K562 (cell line): ENCODE data around the gene ATP6V1F. TPM values are rescaled to one million over a fixed set of nuclear protein-coding genes. Genes with fewer than 3 reads are reported as not detected.

Experiments
- E2F3 ChIP-seq: fragments of 250-450 bp; sonication (Bioruptor Pico); IDR thresholded peaks from 2 replicates; pipeline ENCODE4 v1.4.0; 2020; ENCODE audit warnings: mild to moderate bottlenecking
- FOXA1 ChIP-seq: fragments of 450-650 bp; IDR thresholded peaks from 2 replicates; pipeline ENCODE4 v1.6.1; 2016; ENCODE audit warnings: mild to moderate bottlenecking, borderline replicate concordance
- FOXA3 ChIP-seq, 2 experiments: fragments of 450-650 bp in 1 of 2; sonication (generic) in 1 of 2; formaldehyde crosslinking; IDR thresholded peaks in 1 of 2; conservative IDR thresholded peaks in 1 of 2; 2 replicates each; pipeline versions ENCODE4 v1.4.0 to v1.8.0; 2020 to 2022; ENCODE audit warnings: mild to moderate bottlenecking in 2 of 2, missing genetic modification reagents in 1 of 2
- IRF2 ChIP-seq: sonication (generic); formaldehyde crosslinking; IDR thresholded peaks from 2 replicates; pipeline ENCODE4 v1.8.1; 2022; ENCODE audit warnings: mild to moderate bottlenecking, missing genetic modification reagents
- MTA1 ChIP-seq: fragments of 450-650 bp; IDR thresholded peaks from 2 replicates; pipeline ENCODE4 v1.6.1; 2017; ENCODE audit warnings: borderline replicate concordance
- NR2C2 ChIP-seq, 2 experiments: fragments of 200-800 bp in 1 of 2; sonication (Bioruptor generic) in 1 of 2; sonication (generic) in 1 of 2; formaldehyde crosslinking in 1 of 2; IDR thresholded peaks; 2 replicates each; pipeline versions ENCODE4 v1.6.1 to v1.8.0; 2016 to 2022; ENCODE audit warnings: mild to moderate bottlenecking in 1 of 2, missing compliant biosample characterization in 1 of 2, missing genetic modification characterization in 1 of 2, missing genetic modification reagents in 1 of 2
- PHF8 ChIP-seq: fragments of 200-600 bp; sonication (generic); IDR thresholded peaks from 2 replicates; pipeline ENCODE4 v1.6.1; 2012; ENCODE audit warnings: mixed run types, mild to moderate bottlenecking, inconsistent platforms, low read length, moderate library complexity, borderline replicate concordance
- RAD21 ChIP-seq, 2 experiments: fragments of 250-450 bp in 1 of 2; fragments of 450-650 bp in 1 of 2; sonication (Bioruptor Pico) in 1 of 2; formaldehyde crosslinking in 1 of 2; IDR thresholded peaks in 1 of 2; conservative IDR thresholded peaks in 1 of 2; 2 replicates each; pipeline versions ENCODE4 v1.4.0 to v1.8.0; 2020 to 2022; ENCODE audit warnings: mild to moderate bottlenecking in 2 of 2, moderate library complexity in 1 of 2
- RBM14 ChIP-seq: fragments of 200-400 bp; formaldehyde crosslinking; IDR thresholded peaks from 2 replicates; pipeline ENCODE4 v1.6.1; 2018; ENCODE audit warnings: low read depth, mild to moderate bottlenecking, low read length, moderate library complexity, borderline replicate concordance; ENCODE audit not compliant: insufficient read depth
- ZNF316 ChIP-seq: fragments of 450-650 bp; IDR thresholded peaks from 2 replicates; pipeline ENCODE4 v1.6.1; 2016
- ZNF436 ChIP-seq: fragments of 250-450, 450-650 bp; sonication (Bioruptor Pico); formaldehyde crosslinking; IDR thresholded peaks from 2 replicates; pipeline ENCODE4 v1.7.0; 2020; ENCODE audit warnings: mild to moderate bottlenecking
- polyA plus RNA-seq, 8 experiments: library from polyadenylated mRNA; depleted of rRNA in 4 of 8; stranded (reverse) in 5 of 8; unstranded in 3 of 8; fragments of >200 nt; fragmentation: Nextera tagmentation in 2 of 8; fragmentation: Illumina TruSeq in 1 of 8; extraction: Ambion mirVana in 2 of 8; extraction: Trizol in 1 of 8; gene quantifications; 2 replicates each; pipeline versions ENCODE4 v1.2.1 to v1.2.3, GENCODE V29; 2011 to 2014; ENCODE audit warnings: inconsistent platforms in 1 of 8, missing spikeins in 1 of 8
- total RNA-seq, 7 experiments: library from RNA; depleted of rRNA in 6 of 7; stranded (reverse); fragments of >200 nt in 6 of 7; fragmentation: Illumina TruSeq in 2 of 7; extraction: Trizol in 2 of 7; gene quantifications; 2 replicates each; pipeline versions ENCODE4 v1.2.1 to v1.2.3, GENCODE V29; 2011 to 2021; ENCODE audit warnings: low replicate concordance in 1 of 7
- TF ChIP-seq, protein P1 (sequence below), 3 experiments: IDR thresholded peaks in 2 of 3; conservative IDR thresholded peaks in 1 of 3; 2 replicates each; pipeline ENCODE4 v1.5.1; 2011 to 2012; ENCODE audit warnings: low read length in 3 of 3, mild to moderate bottlenecking in 3 of 3, control low read depth in 2 of 3, improper control_type of control experiment in 1 of 3, inconsistent platforms in 1 of 3, low read depth in 1 of 3, mixed read lengths in 1 of 3, moderate library complexity in 1 of 3; ENCODE audit not compliant: insufficient read depth in 2 of 3
- TF ChIP-seq, protein P2 (sequence below), 2 experiments: fragments of 450-650 bp; formaldehyde crosslinking in 1 of 2; IDR thresholded peaks; 2 replicates each; pipeline versions ENCODE4 v1.4.0 to v1.6.1; 2014 to 2020; ENCODE audit warnings: mild to moderate bottlenecking in 2 of 2, borderline replicate concordance in 1 of 2, low read depth in 1 of 2

The ATP6V1F gene
- total and polyA plus RNA-seq, 9 of the 15 experiments (the other 6 are each of a cell fraction or from before 2014, with no cell fraction given) = 206 to 1,123 (median 542) TPM

- TF ChIP-seq, protein P1, sequence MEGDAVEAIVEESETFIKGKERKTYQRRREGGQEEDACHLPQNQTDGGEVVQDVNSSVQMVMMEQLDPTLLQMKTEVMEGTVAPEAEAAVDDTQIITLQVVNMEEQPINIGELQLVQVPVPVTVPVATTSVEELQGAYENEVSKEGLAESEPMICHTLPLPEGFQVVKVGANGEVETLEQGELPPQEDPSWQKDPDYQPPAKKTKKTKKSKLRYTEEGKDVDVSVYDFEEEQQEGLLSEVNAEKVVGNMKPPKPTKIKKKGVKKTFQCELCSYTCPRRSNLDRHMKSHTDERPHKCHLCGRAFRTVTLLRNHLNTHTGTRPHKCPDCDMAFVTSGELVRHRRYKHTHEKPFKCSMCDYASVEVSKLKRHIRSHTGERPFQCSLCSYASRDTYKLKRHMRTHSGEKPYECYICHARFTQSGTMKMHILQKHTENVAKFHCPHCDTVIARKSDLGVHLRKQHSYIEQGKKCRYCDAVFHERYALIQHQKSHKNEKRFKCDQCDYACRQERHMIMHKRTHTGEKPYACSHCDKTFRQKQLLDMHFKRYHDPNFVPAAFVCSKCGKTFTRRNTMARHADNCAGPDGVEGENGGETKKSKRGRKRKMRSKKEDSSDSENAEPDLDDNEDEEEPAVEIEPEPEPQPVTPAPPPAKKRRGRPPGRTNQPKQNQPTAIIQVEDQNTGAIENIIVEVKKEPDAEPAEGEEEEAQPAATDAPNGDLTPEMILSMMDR (IDR thresholded peaks at IDR 0.05 in 2 of 3, conservative IDR thresholded peaks at IDR 0.05 in 1 of 3; ENCODE audit: insufficient read depth in 2 of 3, low read depth in 1 of 3, low read length in 3 of 3) = peak; percentile 50 to 62 (median 51); a peak in 5 of 6 replicates
- TF ChIP-seq FOXA1 (no peak), ZNF436 (CRISPR knock-in tag) (no peak), E2F3 (CRISPR knock-in tag) (no peak), MTA1 (no peak), ZNF316 (no peak), IRF2 (CRISPR knock-in tag) (no peak), PHF8 (no peak), NR2C2 (CRISPR knock-in tag; IDR thresholded peaks at IDR 0.05) (no peak), NR2C2 (tag; IDR thresholded peaks at IDR 0.05) (no peak), RBM14 (no peak), RAD21 (CRISPR knock-in tag; conservative IDR thresholded peaks at IDR 0.05 in 1 of 2, IDR thresholded peaks at IDR 0.05 in 1 of 2) (peak in 1 of 2 experiments; percentile 25; a peak in 1 of 4 replicates), FOXA3 (CRISPR knock-in tag; conservative IDR thresholded peaks at IDR 0.05 in 1 of 2, IDR thresholded peaks at IDR 0.05 in 1 of 2) (no peak)
- TF ChIP-seq, protein P2, sequence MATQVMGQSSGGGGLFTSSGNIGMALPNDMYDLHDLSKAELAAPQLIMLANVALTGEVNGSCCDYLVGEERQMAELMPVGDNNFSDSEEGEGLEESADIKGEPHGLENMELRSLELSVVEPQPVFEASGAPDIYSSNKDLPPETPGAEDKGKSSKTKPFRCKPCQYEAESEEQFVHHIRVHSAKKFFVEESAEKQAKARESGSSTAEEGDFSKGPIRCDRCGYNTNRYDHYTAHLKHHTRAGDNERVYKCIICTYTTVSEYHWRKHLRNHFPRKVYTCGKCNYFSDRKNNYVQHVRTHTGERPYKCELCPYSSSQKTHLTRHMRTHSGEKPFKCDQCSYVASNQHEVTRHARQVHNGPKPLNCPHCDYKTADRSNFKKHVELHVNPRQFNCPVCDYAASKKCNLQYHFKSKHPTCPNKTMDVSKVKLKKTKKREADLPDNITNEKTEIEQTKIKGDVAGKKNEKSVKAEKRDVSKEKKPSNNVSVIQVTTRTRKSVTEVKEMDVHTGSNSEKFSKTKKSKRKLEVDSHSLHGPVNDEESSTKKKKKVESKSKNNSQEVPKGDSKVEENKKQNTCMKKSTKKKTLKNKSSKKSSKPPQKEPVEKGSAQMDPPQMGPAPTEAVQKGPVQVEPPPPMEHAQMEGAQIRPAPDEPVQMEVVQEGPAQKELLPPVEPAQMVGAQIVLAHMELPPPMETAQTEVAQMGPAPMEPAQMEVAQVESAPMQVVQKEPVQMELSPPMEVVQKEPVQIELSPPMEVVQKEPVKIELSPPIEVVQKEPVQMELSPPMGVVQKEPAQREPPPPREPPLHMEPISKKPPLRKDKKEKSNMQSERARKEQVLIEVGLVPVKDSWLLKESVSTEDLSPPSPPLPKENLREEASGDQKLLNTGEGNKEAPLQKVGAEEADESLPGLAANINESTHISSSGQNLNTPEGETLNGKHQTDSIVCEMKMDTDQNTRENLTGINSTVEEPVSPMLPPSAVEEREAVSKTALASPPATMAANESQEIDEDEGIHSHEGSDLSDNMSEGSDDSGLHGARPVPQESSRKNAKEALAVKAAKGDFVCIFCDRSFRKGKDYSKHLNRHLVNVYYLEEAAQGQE (IDR thresholded peaks at IDR 0.05; ENCODE audit: borderline replicate concordance) = peak; percentile 34; the same call in 1 of the 2 replicates
- TF ChIP-seq, protein P2 (CRISPR knock-in tag; IDR thresholded peaks at IDR 0.05; ENCODE audit: low read depth) = no peak
These were observed 9.8 kb downstream of the ATP6V1F start (continued) for GRCh38 chr7:128872394-128872824.
